HG02970 (cell line): ENCODE measurements around the gene XCL1.
"Not testable (repeated sequence)": the region's sequence is repeated elsewhere in the genome, so short reads cannot be mapped to it uniquely, and the experiment has no call there.

Experiments
- ATAC-seq: cut with Tn5 transposase; IDR thresholded peaks from one replicate; pipeline ENCODE4 v1.9.1; 2021; ENCODE audit warnings: mild to moderate bottlenecking, moderate library complexity, moderate number of reproducible peaks; ENCODE audit not compliant: unreplicated experiment, low FRiP score

XCL1 gene

DNA sequence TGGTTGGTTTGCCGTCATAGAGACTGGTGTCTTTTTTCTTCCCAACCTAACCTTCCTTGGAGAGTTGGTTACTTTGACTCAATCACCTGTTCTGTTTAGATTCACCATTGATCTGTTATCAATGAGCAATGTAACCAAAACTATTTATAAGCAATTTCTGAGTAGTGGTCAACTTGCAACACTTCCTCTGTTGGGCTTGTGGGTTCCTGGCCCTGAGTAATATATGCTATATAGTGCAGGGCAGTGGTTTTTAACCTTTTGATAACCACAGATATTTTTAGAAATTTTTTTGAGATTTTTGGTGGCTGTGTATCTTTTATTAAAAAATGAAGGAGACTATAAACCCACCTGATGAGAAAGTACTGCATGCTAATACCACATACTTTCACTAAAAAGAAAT lies 9.4 kb upstream of the XCL1 start:
- ATAC-seq: no peak

DNA sequence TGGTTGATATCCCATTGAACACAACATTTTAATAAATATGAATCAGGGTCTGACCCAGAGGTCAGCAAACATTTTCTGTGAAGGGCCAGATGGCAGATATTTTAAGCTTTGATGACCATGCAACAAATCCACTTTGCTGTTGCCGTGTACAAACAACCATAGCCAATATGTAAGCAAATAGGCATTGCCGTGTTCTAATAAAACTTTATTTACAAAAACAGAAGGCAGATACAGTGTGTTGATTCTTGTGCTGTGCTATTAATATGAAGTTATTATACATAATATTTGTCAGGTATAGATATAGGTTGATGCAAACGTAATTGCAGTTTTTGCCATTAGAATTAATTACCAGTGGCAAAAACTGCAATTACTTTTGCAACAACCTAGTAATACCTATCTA lies 8.8 kb upstream of the XCL1 start:
- no peak for ATAC-seq

DNA sequence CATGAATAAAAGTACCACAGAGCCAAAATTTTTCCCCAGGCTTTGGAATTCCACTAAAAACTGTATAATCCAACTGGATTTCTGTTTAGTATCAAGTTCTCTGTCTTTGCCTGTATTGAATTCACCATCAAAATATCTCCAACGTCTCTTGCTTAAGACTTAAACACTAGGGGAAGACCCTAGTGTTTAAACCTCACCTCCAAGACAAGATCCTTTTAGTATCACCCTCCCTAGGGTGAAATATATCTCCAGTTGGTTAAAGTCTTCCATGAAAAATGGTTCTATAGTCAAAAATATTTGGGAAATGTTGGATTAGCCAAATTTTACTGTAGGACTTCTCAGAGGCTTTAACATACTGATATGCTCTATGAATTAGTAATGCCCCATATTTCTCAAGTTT lies 8.1 kb upstream of the XCL1 start:
- ATAC-seq: no peak

DNA sequence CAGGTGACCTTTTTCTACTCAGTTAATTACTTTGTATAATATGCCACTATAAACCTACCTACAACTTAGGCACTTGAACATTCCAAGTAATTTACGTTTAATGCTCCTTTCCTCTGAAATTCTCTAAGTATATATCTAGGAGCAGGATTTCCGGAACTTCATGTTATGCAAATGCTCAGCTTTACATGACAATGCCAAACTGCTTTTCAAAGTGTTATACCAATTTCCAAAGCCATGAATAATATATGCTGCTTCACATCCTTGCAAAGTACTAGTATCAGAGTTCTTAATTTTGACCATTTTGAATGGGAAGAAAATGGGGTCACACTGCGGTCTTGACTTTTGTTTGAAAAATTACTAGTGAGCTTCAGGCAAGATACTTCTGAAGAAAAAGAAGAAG lies 5.8 kb upstream of the XCL1 start:
- ATAC-seq: no peak

DNA sequence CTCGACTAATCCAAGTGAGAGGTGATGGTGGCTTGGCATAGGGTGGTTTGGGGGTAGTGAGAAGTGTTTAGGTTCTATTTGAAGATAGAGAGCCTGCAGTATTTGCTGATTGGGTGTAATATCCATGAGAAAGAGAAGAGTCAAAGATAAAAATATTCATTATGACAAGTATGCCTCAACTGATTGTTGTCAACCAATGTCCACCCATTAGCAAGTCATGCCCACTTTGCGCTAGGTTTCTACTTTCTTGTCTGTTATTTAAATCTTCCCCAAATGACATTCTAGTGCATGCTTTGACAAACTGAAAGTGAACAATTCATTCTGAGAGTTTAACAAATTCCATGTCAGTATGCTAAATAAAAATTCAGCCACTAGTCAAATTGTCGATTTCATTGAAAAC lies 3.8 kb upstream of the XCL1 start:
- no peak for ATAC-seq

DNA sequence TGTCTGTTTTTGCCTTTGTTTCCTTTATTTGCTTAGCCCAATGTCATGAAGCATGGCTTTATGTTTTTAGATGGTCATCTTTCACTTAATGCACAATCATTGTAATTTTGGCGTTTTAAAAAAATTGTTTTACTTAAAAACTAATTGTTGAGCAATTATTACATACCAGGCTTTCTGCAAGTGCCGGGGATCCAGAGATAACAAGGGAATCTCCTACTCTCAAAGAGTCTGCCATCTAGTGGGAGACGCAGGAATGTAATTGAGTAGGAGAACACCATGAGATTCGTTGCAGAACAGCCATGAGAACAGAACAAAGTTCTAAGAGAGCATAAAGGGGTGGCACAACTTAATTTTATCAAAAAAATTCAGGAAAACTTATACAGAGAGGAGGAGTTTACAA lies 2.2 kb upstream of the XCL1 start:
- ATAC-seq: not testable (repeated sequence)

DNA sequence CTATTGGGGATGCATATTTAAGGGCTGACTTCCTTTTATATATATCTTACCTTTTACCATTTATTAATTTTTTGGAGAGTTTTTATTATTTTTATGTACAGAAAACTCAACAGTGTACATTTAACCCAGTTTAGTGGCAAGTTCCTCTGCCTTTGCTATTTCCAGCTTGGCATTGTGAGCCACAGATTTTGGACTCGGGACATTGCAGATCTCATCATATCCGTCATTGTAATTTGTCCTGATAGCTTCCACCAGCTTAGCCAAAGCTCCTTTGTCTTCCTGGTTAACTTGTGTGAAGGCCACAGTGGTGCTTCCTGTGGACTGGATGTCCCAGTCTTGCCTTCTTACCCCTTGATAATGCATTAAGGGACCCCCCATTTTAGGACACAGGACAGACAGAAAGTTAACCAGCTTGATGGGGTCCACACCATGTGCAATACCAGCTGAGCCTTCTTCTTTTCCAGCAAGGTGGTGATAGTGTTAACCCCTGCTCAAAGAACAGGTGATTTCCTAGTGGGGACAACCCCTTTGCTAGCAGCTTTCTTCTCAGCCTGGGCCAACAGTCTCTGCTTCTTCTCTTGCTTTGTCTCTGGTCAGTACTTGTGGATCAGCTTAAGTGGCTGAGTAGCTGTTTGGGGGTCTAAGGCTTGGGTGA lies 2.3 kb downstream of the XCL1 start:
- not testable (repeated sequence) for ATAC-seq

DNA sequence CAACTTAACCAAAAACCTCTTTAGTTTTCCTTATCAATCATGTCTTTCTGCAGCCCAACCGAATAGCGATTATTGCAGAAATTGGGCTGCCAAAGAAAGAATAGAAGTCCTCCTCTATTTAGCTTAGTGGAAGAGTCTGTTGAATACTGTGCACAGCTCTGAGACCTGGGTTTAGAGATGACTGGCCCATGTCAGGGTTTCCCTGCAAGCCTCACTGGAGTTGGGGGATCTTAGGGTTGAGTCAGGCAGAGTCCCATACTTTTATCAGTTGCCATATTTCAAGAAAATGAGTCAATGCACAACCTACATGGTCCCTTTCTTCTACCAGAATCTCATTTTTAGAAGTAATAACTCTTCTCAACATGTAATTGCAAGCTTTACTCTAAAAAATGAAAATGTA lies 3.9 kb downstream of the XCL1 start:
- ATAC-seq: not testable (repeated sequence)

DNA sequence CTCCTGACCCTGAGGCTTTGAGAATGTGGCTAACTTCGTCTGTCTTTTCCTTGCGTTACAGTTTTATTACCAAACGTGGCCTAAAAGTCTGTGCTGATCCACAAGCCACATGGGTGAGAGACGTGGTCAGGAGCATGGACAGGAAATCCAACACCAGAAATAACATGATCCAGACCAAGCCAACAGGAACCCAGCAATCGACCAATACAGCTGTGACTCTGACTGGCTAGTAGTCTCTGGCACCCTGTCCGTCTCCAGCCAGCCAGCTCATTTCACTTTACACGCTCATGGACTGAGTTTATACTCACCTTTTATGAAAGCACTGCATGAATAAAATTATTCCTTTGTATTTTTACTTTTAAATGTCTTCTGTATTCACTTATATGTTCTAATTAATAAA lies 4.6 kb downstream of the XCL1 start:
- not testable (repeated sequence) for ATAC-seq

DNA sequence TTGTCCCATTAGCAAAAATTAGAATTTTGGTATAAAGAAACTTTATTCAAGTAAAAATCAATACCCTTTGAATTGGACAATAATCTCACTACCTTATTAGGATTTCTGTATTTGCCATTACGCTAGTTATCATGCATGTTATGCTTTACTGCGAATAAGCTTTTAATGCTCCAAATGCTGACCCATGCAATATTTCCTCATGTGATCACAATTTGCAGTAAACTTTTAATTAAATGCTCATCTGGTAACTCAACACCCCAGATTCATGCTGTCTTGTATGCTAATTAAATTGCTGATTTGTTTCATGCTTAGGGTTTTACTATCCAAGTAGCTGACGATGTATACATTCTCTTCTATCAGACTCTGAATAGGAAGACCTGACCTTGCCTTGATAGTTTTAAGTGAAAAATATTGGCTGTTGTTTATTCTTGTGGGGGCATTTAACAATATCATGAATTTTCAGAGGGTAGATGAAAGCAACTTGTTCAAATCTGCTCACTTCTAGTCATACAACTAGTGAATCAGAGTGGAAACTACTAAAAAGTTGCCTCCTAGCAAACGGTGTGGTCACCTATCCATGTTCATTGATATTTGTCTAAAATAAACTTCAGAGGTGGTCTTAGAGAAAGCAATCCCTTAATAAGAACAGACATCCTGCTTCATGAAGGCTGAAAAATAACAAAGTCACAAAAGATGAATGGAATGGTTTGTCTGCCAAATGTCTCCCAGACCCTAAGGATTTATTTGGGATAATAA lies 5.6 kb downstream of the XCL1 start:
- ATAC-seq: no peak

DNA sequence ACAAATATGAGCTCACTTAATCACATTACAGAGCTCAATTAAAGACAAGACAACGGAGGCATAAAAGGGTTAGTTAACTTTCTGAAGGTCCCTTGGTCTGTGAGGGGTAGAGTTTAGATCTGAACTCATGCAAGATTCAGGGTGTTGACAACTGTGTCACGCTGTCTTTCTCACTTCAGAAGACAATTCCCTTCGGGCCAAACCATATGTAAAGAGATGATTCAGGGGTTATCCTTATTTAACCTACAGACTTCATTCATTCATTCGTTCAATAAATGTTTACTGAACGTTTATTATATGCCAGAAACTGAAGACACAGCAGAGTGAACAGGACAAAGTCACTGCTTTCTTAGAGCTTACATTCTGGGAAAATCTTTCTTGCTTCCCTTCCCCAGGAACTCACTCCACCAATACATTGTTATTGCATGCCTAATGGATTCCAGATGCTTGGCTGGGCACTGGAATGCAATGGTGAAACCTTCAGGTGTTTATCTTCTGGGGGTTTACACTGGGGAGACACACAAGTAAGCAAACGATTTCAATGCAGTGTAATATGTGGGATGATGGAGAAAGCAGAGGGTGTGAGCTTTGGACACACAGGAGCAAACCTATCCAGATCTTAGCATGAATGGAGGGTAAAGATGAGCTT lies 6.4 kb downstream of the XCL1 start:
- no peak for ATAC-seq

DNA sequence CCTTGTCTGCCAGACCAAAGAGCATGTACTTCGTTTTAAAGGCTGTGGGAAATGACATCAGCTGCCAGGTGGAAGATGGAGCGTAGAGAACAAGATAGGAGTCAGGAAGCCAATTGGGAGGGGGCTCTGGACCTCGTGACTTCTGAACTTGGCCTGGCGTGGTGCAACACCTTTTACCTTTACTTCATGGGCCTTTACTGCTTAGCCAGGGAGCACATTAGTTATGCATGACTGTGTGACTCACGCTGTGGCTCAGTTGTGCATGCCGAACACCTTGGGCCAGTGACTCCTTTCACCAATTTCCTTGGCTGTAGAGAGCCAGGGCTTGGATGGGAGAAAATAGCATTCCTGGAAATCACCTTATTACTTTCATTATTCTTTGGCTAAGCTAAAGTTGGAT lies 7.2 kb downstream of the XCL1 start:
- ATAC-seq: no peak

DNA sequence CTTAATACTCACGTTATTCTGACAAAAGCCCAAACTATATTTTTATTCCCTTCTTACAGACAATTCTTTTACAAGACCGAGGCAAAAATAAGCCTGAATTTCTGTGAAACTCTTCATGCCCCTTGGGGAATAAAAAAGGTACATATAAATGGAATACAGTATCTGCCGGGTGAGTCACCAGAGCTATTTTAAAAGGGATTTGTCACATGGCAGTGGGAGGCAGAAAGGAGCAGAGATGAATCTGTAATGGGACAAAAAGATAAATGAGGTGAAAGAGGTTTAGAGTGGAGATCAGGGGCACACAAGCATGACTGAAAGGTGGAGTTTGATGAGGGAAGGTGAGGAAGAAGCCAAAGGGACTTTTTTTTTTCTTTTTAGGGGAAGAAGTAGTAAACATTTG lies 8.8 kb downstream of the XCL1 start:
- ATAC-seq: no peak

DNA sequence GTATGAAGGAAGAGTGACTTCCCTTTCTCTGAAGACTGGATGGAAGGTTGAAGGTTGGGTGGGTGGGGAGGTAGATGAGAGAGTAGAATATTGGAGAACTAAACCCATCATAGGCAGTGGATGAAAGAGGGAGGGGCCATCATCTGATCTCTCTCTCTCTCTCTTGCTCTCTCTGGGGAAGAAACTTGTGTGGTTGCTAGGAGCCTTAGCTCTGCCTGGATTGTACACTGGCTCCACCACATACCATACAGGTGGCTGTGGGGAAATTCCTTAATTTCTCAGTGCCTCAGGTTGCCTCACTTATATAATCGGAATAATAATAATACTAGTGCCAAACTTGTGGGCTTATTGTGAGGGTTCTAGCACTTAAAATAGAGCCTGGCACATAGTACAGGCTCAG lies 9.5 kb downstream of the XCL1 start:
- ATAC-seq: no peak

DNA sequence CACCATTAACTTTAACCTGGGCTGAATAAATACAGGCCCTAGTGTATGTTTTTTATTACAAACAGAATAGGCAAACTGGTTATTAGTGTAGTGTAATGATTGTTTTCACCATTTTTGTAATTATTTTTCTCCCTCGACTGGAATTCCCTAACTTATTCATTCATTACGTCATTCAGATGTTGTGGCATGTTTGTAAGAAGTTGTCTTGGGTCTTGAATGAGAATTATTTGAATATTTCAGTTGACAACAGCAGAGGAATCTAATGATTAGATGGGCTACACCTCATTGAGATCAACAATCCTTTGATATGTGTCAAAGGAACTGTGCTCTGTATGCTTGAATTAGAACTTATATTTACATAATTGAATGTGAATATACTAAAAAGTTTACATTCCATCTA lies 12.8 kb downstream of the XCL1 start:
- ATAC-seq: no peak

DNA sequence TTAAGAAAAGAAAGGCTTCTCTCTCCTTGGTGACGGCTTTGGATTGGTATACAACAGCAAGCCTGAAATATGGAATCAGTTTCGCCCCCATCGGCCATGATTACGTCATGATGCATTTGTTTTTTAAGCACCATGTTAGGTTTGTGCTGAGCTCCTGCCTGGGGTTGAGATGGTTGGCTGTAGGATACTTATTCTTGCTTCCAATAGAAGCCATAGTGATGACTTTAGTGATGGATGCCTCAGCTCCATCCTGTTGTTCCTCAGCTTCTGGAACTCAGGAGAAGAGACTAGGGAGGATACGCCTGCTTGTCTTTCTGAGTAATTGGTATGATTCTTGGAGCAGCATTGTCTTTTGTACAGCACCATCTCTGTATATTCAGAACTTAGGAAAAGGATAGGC lies 14.7 kb downstream of the XCL1 start:
- ATAC-seq: no peak

DNA sequence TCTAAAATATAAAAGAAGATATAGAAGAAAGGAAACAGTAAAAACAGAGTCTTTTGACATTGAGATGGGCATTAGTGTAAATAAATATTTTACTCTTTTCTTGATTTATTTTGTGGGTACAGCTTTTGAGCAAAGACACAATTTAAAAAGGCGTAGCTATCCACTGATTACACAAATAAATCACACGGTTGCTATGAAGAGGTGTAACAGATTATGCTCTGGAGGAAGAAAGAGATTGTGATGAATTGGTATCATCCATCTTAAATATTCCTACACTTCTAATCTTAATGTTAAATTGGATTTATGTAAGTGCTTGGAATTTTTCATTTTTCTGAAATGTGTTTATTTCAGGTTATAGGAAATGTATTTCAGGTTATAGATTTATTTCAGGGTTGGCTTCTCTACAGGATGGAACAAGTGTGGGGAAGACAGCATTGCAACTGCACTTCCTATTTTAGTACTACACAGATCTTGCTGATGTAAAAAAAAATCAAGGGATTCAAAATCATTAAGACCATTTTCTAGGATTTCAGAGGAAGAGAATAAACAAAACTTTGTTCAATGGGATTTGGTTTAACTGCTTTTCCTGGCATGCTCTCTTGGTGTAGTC lies 15.3 kb downstream of the XCL1 start:
- no peak for ATAC-seq

DNA sequence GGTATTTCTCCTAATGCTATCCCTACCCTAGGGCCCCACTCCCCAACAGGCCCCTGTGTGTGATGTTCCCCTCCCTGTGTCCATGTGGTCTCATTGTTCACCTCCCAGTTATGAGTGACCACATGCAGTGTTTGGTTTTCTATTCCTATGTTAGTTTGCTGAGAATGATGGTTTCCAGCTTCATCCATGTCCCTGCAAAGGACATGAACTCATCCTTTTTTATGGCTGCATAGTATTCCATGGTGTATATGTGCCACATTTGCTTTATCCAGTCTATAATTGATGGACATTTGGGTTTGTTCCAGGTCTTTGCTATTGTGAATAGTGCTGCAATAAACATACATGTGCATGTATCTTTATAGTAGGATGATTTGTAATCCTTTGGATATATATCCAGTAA lies 19.0 kb downstream of the XCL1 start:
- ATAC-seq: not testable (repeated sequence)

DNA sequence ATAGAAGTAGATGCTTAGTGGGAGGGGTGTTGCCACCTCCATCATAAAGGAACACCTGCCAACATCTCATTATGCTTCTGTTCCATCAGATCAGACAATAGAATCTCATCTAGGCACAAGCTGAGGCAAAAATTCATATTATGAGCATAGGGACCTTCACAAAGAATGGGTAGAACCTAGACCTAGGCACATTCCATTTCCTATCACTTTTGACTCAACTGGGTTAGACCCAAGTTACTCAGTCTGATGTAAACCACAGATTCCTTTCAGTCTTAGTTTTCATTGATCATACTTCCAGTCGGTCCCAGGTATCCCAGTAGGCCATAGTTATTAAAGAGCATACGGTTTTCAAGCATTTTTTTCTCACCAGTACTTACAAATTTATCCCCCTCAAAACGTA lies 21.7 kb downstream of the XCL1 start:
- no peak for ATAC-seq

DNA sequence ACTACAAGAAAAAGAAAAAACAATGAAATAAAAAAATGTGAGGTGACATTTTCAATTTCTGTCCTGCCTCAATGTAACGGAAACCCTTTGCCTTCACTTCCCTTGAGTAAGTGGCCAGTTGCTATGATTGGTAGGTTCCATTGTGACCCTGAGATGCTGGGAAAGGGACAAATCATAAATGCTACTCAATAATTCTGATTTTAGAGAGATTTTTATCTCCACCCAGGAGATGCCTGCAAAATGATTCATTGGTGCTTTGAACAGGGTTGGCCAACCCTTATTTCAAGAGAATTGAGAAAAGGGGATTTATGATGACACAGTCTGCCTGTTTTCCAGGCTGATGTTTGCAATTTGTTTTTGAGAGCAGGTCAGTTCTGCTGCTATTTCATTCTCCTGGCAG lies 22.5 kb downstream of the XCL1 start:
- no peak for ATAC-seq

DNA sequence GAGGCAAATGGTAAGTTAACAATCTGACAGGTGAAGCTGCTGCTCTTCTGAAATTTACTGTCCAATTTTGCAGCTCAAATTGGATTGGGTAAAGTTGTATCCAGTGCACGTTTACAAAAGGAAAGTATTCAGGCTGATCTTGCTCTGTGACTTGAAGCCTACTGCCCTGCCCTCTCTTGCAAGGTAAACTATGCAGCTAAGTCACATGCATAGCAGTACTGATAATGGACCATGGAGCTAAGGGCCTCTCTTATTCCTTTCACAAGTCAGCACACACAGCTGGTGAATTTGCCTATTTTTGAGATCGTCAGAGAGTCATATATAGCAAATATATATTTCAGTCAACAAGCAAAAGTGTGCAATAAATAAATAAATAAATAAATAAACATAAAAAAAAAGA lies 23.2 kb downstream of the XCL1 start:
- ATAC-seq: no peak
